ENCODE measurements around the gene BRD3OS. TPM values are rescaled to one million over a fixed set of nuclear protein-coding genes. Genes with fewer than 3 reads are reported as not detected.

Gene BRD3OS
- total RNA-seq, 1 donor from 2014 or later = 20.2 TPM

- Histone ChIP-seq H4K20me1 (ENCODE audit: insufficient read depth, low read length) (no peaks in the 10 kb centered on the region), H3K36me3 (ENCODE audit: insufficient read depth, low read length) (no peaks in the 10 kb centered on the region), H3K9me3 (ENCODE audit: insufficient read depth, low read depth, low read length) (no peaks in the 10 kb centered on the region), H3K4me2 (ENCODE audit: low read length) (no peak overlapping the region), H3K9ac (ENCODE audit: low read length) (no peak overlapping the region), H3K79me2 (ENCODE audit: insufficient read depth, low read length) (no peaks in the 10 kb centered on the region), H3K4me1 (ENCODE audit: insufficient read depth, low read length) (no peaks in the 10 kb centered on the region), H3K27ac (ENCODE audit: low read depth, low read length) (no peak overlapping the region), H3K4me3 (ENCODE audit: insufficient read depth, low read depth, low read length) (no peak overlapping the region), H2AFZ (ENCODE audit: low read depth, low read length) (no peak overlapping the region), H3K27me3 (ENCODE audit: insufficient read depth, low read length) (peaks cover 5% of the 10 kb centered on the region)
- Mint-ChIP-seq H3K9me3 (ENCODE audit: unreplicated experiment) (peaks cover 6% of the 10 kb centered on the region), H3K27me3 (ENCODE audit: low read depth, unreplicated experiment) (peaks cover 26% of the 10 kb centered on the region), H3K36me3 (ENCODE audit: low read depth, unreplicated experiment) (no peaks in the 10 kb centered on the region), H3K27ac (ENCODE audit: unreplicated experiment) (no peak overlapping the region), H3K4me1 (ENCODE audit: low read depth, unreplicated experiment) (no peaks in the 10 kb centered on the region), H3K4me3 (ENCODE audit: unreplicated experiment) (no peak overlapping the region)
- FAIRE-seq (no peak), DNase-seq (ENCODE audit: low read depth) (no peak)
- no peak for TF ChIP-seq CTCF (IDR thresholded peaks at IDR 0.05; ENCODE audit: insufficient read depth, low read depth, low read length)
- no peak for TF ChIP-seq EZH2 (IDR thresholded peaks at IDR 0.05; ENCODE audit: insufficient read depth, low read length)
These were observed 17.7 kb upstream of the BRD3OS start for GRCh38 chr9:134007571-134007970.

DNA sequence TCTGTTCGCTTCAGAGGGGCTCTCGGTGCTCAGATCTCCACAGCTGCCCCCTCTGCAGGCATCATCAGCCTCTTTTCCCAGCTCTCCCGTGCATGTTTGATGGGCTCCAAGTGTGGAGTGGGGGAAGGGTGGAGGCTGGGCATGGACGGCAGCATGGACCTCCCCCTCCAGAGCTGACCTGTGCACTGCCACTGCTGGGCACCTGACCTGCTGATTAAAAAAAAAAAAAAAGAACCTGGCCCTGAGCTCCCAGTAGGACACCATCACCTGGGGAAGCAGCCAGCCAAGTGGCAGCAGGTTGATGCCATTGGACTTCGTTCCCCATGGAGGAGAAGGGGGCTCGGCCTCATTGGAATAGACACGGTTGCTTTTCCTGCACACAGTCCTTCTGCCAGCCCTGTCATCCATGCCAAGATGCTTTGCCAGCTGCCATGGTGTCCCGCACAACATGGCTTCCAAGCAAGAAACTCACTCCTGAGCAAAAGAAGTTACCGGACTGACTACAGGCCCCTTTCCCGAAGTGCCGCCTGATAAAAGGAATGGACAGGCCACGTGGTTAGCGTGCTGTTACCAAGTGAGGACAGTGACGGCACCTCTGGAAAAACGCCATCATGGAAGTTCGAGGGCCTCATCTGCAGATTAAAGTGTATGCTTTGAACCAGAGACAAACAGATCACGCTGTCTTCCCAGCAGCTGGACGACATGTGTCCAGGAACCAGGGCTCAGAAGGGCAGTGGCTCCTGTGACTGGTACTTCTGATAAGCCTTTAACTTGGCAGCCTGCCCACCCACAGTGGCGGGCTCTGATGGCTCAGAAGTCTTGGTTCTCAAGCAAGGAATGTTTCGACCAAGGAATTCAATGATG is 14.7 kb upstream of the BRD3OS start:
- Mint-ChIP-seq H3K4me3 (ENCODE audit: unreplicated experiment) (no peak overlapping the region), H3K36me3 (ENCODE audit: low read depth, unreplicated experiment) (no peaks in the 10 kb centered on the region), H3K4me1 (ENCODE audit: low read depth, unreplicated experiment) (no peaks in the 10 kb centered on the region), H3K27me3 (ENCODE audit: low read depth, unreplicated experiment) (peaks cover 17% of the 10 kb centered on the region), H3K27ac (ENCODE audit: unreplicated experiment) (no peak overlapping the region), H3K9me3 (ENCODE audit: unreplicated experiment) (peaks cover 14% of the 10 kb centered on the region)
- Histone ChIP-seq H4K20me1 (ENCODE audit: insufficient read depth, low read length) (no peaks in the 10 kb centered on the region), H3K4me1 (ENCODE audit: insufficient read depth, low read length) (no peaks in the 10 kb centered on the region), H3K79me2 (ENCODE audit: insufficient read depth, low read length) (no peaks in the 10 kb centered on the region), H3K27me3 (ENCODE audit: insufficient read depth, low read length) (peaks cover 5% of the 10 kb centered on the region), H3K4me3 (ENCODE audit: insufficient read depth, low read depth, low read length) (no peak overlapping the region), H3K4me2 (ENCODE audit: low read length) (no peak overlapping the region), H3K9ac (ENCODE audit: low read length) (no peak overlapping the region), H3K36me3 (ENCODE audit: insufficient read depth, low read length) (no peaks in the 10 kb centered on the region), H3K9me3 (ENCODE audit: insufficient read depth, low read depth, low read length) (no peaks in the 10 kb centered on the region), H2AFZ (ENCODE audit: low read depth, low read length) (no peak overlapping the region), H3K27ac (ENCODE audit: low read depth, low read length) (no peak overlapping the region)
- FAIRE-seq (no peak), DNase-seq (ENCODE audit: low read depth) (peak; percentile 22)
- TF ChIP-seq EZH2 (IDR thresholded peaks at IDR 0.05; ENCODE audit: insufficient read depth, low read length) (no peak), CTCF (IDR thresholded peaks at IDR 0.05; ENCODE audit: insufficient read depth, low read depth, low read length) (no peak)

- H3K9me3 Mint-ChIP-seq (ENCODE audit: unreplicated experiment) = peaks cover 14% of the 10 kb centered on the region
These were observed 13.9 kb upstream of the BRD3OS start for GRCh38 chr9:134011401-134011800.

More at GRCh38 chr9:134011401-134011800, 13.9 kb upstream of the BRD3OS start:
- H3K27ac Mint-ChIP-seq (ENCODE audit: unreplicated experiment) = no peak overlapping the region
- FAIRE-seq (no peak), DNase-seq (ENCODE audit: low read depth) (no peak)
- no peaks in the 10 kb centered on the region for H3K36me3 ChIP-seq (ENCODE audit: insufficient read depth, low read length)
- no peaks in the 10 kb centered on the region for H4K20me1 ChIP-seq (ENCODE audit: insufficient read depth, low read length)
- H3K4me1 ChIP-seq (ENCODE audit: insufficient read depth, low read length) = no peaks in the 10 kb centered on the region
- H2AFZ ChIP-seq (ENCODE audit: low read depth, low read length) = no peak overlapping the region
- no peak overlapping the region for H3K4me2 ChIP-seq (ENCODE audit: low read length)
- no peak overlapping the region for H3K4me3 ChIP-seq (ENCODE audit: insufficient read depth, low read depth, low read length)
- peaks cover 16% of the 10 kb centered on the region for H3K27me3 Mint-ChIP-seq (ENCODE audit: low read depth, unreplicated experiment)
- no peaks in the 10 kb centered on the region for H3K79me2 ChIP-seq (ENCODE audit: insufficient read depth, low read length)
- TF ChIP-seq EZH2 (IDR thresholded peaks at IDR 0.05; ENCODE audit: insufficient read depth, low read length) (no peak), CTCF (IDR thresholded peaks at IDR 0.05; ENCODE audit: insufficient read depth, low read depth, low read length) (no peak)
- H3K4me3 Mint-ChIP-seq (ENCODE audit: unreplicated experiment) = no peak overlapping the region
- no peaks in the 10 kb centered on the region for H3K4me1 Mint-ChIP-seq (ENCODE audit: low read depth, unreplicated experiment)
- peaks cover 5% of the 10 kb centered on the region for H3K27me3 ChIP-seq (ENCODE audit: insufficient read depth, low read length)
- no peaks in the 10 kb centered on the region for H3K9me3 ChIP-seq (ENCODE audit: insufficient read depth, low read depth, low read length)
- no peak overlapping the region for H3K27ac ChIP-seq (ENCODE audit: low read depth, low read length)
- no peaks in the 10 kb centered on the region for H3K36me3 Mint-ChIP-seq (ENCODE audit: low read depth, unreplicated experiment)
- H3K9ac ChIP-seq (ENCODE audit: low read length) = no peak overlapping the region

Measured in astrocyte (in vitro differentiated cells and primary cell).